Activated CD4-positive, alpha-beta T cell treated with anti-CD3 and anti-CD28 coated beads, Interleukin-10, Interleukin-2, amounts not matched to agents 100 ng/mL and 50 ng/mL, durations not matched to agents 16 hours and 8 hours (primary cell): ENCODE data around the gene CSNK1G1.

ENCODE experiments used
- DNase-seq: peaks from one replicate; pipeline ENCODE4 v3.0.0-alpha.2; 2020

CSNK1G1 gene

DNA sequence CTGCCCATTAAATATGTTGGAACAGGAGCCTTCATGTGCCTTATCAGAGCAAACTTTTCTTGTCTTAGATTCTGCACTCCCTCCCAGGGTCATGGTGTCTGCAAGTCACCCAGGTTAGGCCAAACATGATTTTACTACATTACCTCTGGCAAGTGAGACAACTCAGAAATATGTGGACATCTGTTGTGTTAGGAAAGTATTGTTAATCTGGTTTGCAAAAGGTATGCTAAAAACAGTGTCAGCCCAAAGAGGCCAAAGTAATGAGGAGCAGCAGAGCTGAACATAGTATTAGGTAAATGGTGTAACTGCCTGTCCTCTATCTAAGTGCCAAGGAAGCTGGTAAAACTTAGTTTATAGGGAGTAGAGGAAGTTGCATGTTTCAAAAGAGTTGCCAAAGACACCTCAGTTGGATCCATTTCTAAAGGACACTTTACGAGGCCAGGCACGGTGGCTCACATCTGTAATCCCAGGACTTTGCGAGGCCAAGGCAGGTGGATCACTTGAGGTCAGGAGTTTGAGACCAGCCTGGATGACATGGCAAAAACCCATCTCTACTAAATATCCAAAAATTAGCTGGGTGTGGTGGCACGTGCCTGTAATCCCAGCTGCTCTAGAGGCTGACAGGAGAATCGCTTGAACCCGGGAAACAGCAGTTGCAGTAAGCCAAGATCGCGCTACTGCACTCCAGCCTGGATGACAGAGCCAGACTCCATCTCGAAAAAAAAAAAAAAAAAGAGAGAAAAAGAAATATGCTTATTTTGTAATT is 170.6 kb downstream of the CSNK1G1 start:
- DNase-seq = no peak

DNA sequence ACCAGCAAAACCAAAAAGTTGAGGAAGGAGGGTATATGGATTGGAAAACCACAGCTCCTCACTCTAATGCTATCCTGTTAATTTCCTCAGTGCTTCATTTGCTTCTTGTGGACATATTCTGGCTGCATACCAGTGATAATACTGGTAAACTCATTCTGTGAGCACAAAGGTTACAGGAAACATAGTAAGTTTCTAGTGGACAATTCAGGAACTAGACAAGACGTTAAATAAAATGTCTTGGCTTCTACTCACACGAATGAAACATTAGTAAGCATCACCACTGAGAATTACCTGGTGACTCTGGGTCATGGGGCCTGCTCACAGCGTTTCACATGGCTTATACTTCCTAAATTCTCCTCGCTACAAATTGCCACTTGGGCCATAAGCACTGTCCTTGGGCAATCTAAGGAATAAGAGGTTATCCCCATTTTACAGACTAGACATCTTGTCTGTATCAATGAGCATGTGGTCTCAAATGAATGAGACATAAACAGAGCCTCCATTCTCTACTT is 173.1 kb downstream of the CSNK1G1 start:
- DNase-seq = no peak

DNA sequence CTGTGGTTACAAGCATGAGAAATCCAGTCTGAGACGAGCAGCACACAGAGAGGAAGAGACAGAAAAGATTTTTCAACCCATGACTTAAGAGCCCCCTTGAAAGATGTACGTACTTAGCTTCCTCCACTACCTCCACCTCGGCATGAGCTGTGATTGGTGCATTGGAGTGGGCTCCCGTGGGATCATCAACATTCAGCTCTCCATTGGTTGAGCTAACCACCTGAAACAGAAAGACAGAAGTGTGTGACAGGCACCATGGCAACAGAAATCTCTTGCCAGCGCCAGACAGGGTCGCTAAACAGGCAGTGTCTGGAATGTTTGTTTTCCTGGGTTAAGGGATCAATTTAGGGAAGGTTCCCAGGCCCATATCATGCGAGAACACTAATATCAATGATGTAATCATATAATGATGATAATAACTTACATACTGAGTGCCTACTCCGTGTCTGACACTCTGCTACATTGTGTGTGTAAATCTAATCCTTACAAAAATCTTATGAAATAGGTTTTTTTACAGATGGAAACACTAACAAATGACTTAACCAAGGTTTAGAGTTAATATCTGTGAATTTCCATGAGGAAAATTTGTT is 175.6 kb downstream of the CSNK1G1 start:
- no peak for DNase-seq

DNA sequence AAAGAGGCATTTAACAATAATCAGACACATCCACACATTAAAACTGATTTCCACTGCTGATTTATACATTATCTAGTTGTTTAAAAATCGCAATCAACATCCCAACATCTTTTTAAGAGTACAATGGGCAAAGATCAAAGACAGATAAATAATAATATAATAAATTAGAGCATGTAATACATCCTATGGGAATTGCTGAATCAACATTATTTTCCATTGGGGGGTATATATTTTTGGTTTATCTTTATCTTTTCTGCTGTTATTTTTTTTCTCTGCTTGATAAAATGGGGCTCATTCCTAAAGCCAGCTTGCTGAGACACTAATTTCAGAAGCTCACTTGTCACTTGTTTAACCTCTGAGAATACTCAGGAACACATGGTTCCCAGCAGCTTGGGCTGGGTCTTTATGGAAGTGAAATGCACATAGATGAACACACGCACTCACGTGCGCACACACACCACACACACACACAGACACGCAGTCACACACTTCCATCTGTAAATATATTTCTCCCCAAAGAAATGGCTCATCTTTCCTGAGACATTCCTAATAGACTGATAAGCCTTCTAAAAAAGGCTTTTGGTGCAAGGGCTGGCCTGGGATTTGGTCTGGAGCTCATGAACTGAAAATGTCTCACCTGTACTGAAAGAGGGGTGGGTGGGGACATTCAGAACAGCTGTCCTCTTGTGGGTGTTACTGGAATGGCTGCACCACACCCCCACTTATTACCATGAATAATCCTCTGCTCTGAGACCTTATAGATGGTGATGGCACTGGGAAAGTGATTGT is 189.7 kb downstream of the CSNK1G1 start:
- no peak for DNase-seq

- DNase-seq = no peak
Observed at GRCh38 chr15:64164436-64164835, 191.5 kb downstream of the CSNK1G1 start.

- peak; percentile 23 for DNase-seq
Observed at GRCh38 chr15:64163659-64164362, 192.2 kb downstream of the CSNK1G1 start.

DNA sequence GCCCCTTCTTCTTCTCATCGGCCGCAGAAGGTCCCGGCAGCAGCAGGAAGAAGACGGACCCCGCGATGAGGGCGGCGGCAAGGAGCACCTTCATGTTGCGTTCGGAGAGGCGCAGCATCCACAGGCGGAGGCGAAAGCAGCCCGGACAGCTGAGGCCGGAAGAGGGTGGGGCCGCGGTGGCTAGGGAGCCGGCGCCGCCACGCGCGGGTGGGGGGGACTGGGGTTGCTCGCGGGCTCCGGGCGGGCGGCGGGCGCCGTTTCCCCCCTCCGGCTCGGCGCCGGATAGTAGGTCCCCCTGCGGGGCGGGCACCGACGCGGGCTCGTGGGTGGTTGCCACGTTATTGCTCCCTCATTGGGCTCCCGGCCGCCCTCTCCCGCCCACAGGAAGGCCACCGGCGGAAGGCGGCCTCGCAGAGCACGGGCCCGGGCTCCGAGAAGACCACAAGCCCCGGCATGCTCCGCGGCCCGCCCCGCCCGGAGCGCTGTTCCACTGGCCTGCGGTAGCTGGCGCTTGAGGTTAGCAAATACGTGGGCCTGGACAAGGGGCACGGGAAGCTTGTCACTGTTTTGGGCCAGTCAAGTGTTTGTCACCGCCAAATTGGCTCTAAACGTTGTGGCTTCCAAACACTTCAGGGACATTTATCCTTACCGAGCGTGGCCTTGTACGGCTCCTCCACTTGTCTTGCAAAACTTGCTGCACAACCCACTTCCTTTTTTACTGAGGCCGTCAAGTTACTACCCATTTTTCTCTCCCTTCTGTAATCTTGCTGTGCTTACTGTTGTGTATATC is 192.9 kb downstream of the CSNK1G1 start, which contains the start of gene PPIB:
TSS of gene PPIB (minus strand) at position 154 of the 790 bp plus-strand sequence. CDS start at position 118, 36 bp downstream.
- DNase-seq = peak; percentile 99

DNA sequence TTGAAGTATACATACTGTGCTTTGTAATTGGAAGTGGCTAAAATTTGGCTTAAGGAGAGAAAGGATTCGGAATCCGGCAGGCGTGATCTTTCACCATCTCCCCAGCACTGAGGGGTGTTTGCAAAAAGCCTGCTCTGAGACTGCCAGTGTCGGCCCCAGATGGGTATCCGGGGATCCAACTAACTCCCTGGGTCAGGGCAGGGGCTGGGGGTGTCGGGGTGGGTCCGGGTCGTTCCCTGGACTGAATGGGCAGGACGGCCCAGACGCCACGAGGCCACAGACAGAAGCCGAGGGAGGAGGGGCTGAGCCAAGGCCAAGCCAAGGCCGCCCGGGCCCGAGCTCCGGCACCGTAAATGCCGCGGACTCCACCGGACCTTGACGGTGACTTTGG is 193.5 kb downstream of the CSNK1G1 start:
- DNase-seq = no peak

GRCh38 chr15:64161688-64162477 is 194.1 kb downstream of the CSNK1G1 start:
- DNase-seq = no peak

DNA sequence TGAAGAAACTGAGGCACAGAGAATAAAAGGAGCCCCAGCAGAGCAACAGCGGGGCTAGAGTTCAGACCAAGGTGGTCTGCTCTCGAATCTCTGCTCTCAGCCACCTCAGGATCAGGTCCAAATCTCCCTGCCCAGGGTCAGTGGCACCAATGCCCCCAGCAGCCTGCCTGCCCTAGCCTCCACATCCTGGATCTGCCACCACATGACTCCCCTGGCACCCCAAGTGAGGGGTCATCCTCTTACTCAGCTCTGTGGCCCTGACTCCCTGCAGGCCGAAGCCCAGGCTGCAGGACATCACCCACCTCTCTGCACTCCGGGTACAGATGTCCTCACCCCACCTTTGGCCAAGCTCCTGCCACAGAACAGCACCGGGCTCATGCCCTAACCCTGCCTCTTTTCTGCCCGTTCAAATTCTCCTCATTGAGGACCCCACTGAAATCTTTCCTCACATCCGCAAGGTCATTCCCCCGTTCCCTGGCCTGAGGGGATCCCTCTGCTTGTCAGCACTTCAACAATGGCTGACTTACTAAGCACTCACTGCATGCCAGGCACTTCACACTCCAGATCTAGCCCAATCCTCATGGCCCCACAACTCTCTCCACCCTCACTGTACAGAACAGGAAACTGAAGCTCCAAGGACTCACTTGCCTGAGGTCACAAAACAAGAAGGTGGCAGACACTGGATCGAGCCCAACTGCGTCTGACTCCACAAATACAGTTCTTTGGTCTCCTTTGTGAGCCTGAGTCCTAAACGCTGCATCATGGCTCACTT is 197.4 kb downstream of the CSNK1G1 start:
- DNase-seq = no peak

DNA sequence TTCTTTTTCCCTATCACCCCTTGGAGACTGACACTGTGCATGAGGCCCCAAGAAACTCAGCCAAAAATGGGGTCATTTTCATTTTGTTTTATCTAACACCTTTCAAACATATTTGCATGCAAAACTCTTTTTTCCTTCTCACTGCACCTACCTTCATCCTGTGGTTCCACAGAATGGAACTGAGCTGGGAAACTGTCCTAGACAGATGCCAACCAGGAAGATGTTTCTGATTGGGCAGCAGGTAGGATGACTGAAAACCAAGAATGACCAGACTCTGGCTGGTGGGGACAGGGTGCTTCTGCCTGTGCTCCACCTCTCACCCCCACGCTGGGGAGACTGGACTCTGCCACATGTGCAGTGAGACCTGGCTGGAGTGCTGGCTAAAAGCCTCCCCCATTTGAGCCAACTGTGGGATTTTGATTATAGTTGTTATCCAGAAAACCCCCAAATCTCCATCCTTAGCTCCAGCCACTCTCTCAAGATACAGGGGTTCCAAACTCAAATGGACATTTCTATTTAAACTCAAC is 198.3 kb downstream of the CSNK1G1 start:
- no peak for DNase-seq

GRCh38 chr15:64156652-64157331 is 199.2 kb downstream of the CSNK1G1 start:
- DNase-seq = no peak

DNA sequence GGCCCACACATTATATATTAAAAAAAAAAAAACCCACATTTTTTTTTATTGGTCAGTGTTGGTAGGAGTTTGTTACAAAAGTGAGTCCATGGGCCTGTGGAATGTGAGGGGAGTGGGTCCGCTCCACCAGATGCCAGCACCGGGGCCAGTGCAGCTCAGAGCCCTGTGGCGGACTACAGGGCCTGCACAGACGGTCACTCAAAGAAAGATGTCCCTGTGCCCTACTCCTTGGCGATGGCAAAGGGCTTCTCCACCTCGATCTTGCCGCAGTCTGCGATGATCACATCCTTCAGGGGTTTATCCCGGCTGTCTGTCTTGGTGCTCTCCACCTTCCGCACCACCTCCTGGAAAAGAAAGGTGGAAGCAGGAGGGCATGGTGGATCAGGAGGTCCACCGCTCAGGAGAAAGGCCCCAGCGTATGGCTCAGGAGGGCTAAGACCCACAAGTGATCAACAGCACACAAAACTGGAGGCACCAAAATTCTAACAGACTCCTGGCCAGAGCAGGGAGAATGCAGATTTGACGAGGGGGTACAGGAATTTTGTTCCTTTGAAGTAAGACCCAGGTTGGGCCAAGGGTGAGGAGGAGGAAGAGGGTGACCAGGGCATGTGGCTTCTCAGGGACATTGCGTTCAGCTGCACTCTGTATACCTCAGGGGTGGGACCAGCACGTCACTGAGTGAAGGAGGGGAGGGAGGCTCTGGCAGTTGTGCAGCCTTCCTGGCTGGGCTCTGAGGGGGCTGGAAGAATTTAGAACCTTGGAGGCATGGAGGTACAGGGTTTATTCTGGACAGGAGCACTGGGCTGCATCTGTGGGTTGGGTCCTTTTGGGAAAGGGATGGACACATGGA is 199.9 kb downstream of the CSNK1G1 start:
- no peak for DNase-seq

- DNase-seq = peak; percentile 94
Observed at GRCh38 chr15:64153480-64154367, 202.2 kb downstream of the CSNK1G1 start.

GRCh38 chr15:64152507-64153387 is 203.2 kb downstream of the CSNK1G1 start:
- DNase-seq = no peak
